Measurements from ENCODE around the gene KIF2B.
"Not testable (repeated sequence)": the region's sequence is repeated elsewhere in the genome, so short reads cannot be mapped to it uniquely, and the experiment has no call there.

The KIF2B gene

GRCh38 chr17:53834771-53835170, 12.0 kb downstream of the KIF2B start:
- not testable (repeated sequence) for H3K4me3 Mint-ChIP-seq; H3K27ac Mint-ChIP-seq; H3K36me3 Mint-ChIP-seq; H3K4me1 Mint-ChIP-seq; DNase-seq; ATAC-seq (replicated peaks); H3K9me3 Mint-ChIP-seq; H3K27me3 Mint-ChIP-seq

GRCh38 chr17:53837131-53837530, 14.4 kb downstream of the KIF2B start:
- DNase-seq (no peak), ATAC-seq (replicated peaks) (no peak)
- peaks cover 0 to 1% of the 10 kb centered on the region in 2 donors for H3K9me3 Mint-ChIP-seq
- no peak overlapping the region for H3K27ac Mint-ChIP-seq
- no peaks in the 10 kb centered on the region for H3K36me3 Mint-ChIP-seq
- no peak overlapping the region for H3K4me3 Mint-ChIP-seq
- no peaks in the 10 kb centered on the region for H3K4me1 Mint-ChIP-seq
- H3K27me3 Mint-ChIP-seq: no peaks in the 10 kb centered on the region

- DNase-seq: no peak
- ATAC-seq (replicated peaks): no peak
- Mint-ChIP-seq H3K4me1 (no peaks in the 10 kb centered on the region), H3K27ac (no peak overlapping the region), H3K27me3 (no peaks in the 10 kb centered on the region), H3K36me3 (no peaks in the 10 kb centered on the region), H3K9me3 (peaks cover 0 to 8% of the 10 kb centered on the region in 2 donors), H3K4me3 (no peak overlapping the region)
Measured at GRCh38 chr17:53844491-53845107, 21.9 kb downstream of the KIF2B start.

GRCh38 chr17:53871128-53871527, 48.4 kb downstream of the KIF2B start:
- H3K4me3 Mint-ChIP-seq; H3K27ac Mint-ChIP-seq; ATAC-seq (replicated peaks); DNase-seq; H3K27me3 Mint-ChIP-seq; H3K4me1 Mint-ChIP-seq; H3K9me3 Mint-ChIP-seq; H3K36me3 Mint-ChIP-seq: not testable (repeated sequence)
